HFFc6 (cell line): ENCODE results near the gene FGFBP2. TPM values are rescaled to one million over a fixed set of nuclear protein-coding genes. Genes with fewer than 3 reads are reported as not detected.
"Not testable (repeated sequence)": the region's sequence is repeated elsewhere in the genome, so short reads cannot be mapped to it uniquely, and the experiment has no call there.

Source experiments
- DNase-seq: peaks from one replicate; pipeline ENCODE4 v3.0.0-alpha.2; 2018
- H3K27ac Mint-ChIP-seq: 2 replicates; pipeline ENCODE4 v1.8.0; 2020; ENCODE audit warnings: mild to moderate bottlenecking, mixed read lengths
- H3K27me3 Mint-ChIP-seq: 2 replicates; pipeline ENCODE4 v1.8.0; 2021; ENCODE audit warnings: mild to moderate bottlenecking, moderate library complexity, mixed read lengths; ENCODE audit not compliant: insufficient read depth
- H3K36me3 Mint-ChIP-seq: 2 replicates; pipeline ENCODE4 v1.8.0; 2021; ENCODE audit warnings: low read depth, mixed read lengths
- H3K4me1 Mint-ChIP-seq: 2 replicates; pipeline ENCODE4 v1.8.0; 2020; ENCODE audit warnings: low read depth, mixed read lengths
- H3K4me3 Mint-ChIP-seq: 2 replicates; pipeline ENCODE4 v1.8.0; 2020; ENCODE audit warnings: mild to moderate bottlenecking, moderate library complexity, mixed read lengths
- H3K9me3 Mint-ChIP-seq: 2 replicates; pipeline ENCODE4 v1.8.0; 2020; ENCODE audit warnings: mild to moderate bottlenecking, mixed read lengths
- total RNA-seq, 6 experiments: library from RNA; stranded (reverse); fragmentation: NEBNext Ultra II Directional; extraction: Animal tissue kit (Norgen Biotek cat#: 25700); gene quantifications; 2 replicates in 1 of 6; 3 replicates in 5 of 6; pipeline ENCODE4 v1.2.3, GENCODE V29; 2021
- TF ChIP-seq, protein P1 (sequence below): fragments of 200-600 bp; sonication (generic); IDR thresholded peaks from 2 replicates; pipeline ENCODE4 v1.5.0; 2021; ENCODE audit warnings: antibody characterized with exemption, mild to moderate bottlenecking

The FGFBP2 gene
- total RNA-seq, 6 experiments from 2014 or later, result not detected

DNA sequence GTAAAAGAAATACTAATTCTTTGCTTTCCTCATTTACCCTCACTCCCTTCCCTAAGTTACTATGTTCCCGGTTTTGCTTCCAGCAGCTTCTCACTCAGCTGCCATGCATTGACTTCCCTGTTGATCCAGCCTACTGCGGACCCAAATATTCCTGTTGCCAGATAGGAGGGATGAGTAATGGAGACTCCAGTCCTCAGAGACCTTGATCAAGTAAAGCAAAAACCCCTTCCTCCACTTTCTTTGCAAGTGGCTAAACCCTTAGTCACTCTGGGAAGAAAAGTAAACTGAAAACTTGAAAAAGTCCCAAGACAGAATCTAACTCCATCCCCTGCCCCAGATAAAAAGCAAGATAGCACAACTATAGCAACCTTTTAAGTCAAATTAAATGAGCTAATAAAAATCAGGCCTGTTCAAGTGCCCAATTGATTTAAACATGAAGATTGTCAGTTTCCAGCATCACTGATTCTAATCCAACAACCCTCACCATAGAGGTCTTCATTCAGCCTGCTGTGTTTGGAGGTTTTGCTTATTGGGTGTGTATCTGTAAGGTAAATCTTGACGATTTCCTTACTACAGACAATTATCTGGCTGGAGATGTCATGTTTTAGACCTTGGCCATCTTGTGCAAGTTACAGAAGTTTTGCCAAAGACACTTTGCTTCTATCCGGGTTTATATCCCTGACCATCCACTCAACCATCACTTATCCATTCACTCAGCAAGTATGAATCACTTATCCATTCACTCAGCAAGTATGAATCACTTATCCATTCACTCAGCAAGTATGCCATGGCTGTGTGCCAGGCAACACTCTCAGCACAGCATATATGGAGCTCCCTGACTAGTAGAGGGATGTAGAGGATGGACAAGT is 42.0 kb downstream of the FGFBP2 start:
- TF ChIP-seq, protein P1, sequence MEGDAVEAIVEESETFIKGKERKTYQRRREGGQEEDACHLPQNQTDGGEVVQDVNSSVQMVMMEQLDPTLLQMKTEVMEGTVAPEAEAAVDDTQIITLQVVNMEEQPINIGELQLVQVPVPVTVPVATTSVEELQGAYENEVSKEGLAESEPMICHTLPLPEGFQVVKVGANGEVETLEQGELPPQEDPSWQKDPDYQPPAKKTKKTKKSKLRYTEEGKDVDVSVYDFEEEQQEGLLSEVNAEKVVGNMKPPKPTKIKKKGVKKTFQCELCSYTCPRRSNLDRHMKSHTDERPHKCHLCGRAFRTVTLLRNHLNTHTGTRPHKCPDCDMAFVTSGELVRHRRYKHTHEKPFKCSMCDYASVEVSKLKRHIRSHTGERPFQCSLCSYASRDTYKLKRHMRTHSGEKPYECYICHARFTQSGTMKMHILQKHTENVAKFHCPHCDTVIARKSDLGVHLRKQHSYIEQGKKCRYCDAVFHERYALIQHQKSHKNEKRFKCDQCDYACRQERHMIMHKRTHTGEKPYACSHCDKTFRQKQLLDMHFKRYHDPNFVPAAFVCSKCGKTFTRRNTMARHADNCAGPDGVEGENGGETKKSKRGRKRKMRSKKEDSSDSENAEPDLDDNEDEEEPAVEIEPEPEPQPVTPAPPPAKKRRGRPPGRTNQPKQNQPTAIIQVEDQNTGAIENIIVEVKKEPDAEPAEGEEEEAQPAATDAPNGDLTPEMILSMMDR, result no peak
- Mint-ChIP-seq H3K36me3 (peaks cover 7% of the 10 kb centered on the region), H3K27ac (peak overlapping the region; percentile 91), H3K27me3 (no peaks in the 10 kb centered on the region; the same call in 1 of the 2 replicates), H3K4me3 (peak overlapping the region; percentile 65), H3K4me1 (peaks cover 43% of the 10 kb centered on the region), H3K9me3 (no peaks in the 10 kb centered on the region)
- DNase-seq, result peak; percentile 98

DNA sequence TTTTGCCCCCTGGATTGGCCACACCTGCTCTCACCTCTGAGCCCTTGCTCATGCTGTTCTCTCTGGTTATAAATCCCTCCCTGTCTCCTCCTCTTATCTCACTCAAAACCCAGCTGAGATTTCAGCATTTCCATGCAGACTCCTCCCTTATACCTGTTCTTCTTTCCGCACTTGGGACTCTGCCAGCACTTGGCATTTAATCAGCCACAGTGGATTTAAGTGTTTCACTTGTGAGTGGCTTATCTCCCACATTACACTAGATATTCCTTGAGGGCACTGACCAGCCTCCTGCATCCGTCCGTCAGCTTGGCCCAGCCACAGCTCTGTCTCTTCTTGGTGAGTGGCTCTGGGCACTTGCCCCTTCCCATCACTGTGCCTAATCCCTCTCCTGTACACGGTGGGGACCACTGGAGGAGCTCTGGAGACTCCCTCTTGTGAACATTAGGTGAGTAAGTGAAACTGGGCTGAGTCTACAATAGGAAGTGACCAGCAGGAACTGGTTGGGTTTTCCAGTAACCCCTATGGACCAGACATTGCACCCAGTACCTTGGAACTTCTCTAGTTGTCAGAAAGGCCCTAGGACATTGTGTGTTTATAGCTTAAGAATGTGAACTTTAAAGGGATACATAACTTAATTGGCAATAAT is 44.4 kb downstream of the FGFBP2 start:
- H3K36me3 Mint-ChIP-seq, result peaks cover 7% of the 10 kb centered on the region
- no peak overlapping the region for H3K4me3 Mint-ChIP-seq

DNA sequence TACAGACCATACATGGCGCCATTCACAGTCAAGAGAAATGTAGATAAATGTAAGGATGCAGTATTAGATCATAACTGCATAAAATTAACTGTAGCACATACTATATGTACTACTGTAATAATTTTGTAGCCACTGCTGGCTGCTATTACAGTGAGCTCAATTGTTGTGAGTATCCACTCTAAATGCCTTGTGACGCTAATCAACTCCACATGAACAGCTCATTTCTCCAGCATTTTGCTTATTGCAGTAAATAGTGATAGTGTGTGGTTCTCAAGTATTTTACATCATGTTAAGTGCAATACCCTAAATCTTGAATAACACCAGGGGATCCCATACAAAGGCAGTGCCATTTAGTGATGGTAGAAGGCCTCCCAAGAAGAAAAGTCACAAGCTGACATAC is 45.7 kb downstream of the FGFBP2 start:
- DNase-seq, result peak; percentile 11
- H3K4me3 Mint-ChIP-seq, result no peak overlapping the region
- H3K36me3 Mint-ChIP-seq, result peaks cover 5% of the 10 kb centered on the region
- H3K27ac Mint-ChIP-seq, result no peak overlapping the region
- H3K4me1 Mint-ChIP-seq, result peaks cover 65% of the 10 kb centered on the region
- TF ChIP-seq, protein P1, result no peak
- H3K27me3 Mint-ChIP-seq, result no peaks in the 10 kb centered on the region
- H3K9me3 Mint-ChIP-seq, result no peaks in the 10 kb centered on the region

More for the DNA sequence above, 44.4 kb downstream of the FGFBP2 start:
- no peak overlapping the region for H3K27ac Mint-ChIP-seq
- no peaks in the 10 kb centered on the region; the same call in 1 of the 2 replicates for H3K27me3 Mint-ChIP-seq
- peaks cover 60% of the 10 kb centered on the region for H3K4me1 Mint-ChIP-seq
- H3K9me3 Mint-ChIP-seq, result no peaks in the 10 kb centered on the region
- DNase-seq, result no peak
- TF ChIP-seq, protein P1, result no peak

DNA sequence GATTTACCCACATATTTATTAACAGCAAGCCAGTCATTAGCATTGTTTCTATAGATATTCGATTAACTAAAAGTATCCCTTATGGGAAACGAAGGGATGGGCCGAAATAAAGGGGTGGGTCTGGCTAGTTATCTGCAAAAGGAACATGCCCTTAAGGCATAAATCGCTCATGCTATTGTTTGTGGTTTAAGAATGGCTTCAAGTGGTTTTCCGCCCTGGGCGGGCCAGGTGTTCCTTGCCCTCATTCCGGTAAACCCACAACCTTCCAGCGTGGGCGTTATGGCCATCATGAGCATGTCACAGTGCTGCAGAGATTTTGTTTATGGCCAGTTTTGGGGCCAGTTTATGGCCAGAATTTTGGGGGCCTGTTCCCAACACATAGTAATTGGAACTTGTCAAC is 46.6 kb downstream of the FGFBP2 start:
- not testable (repeated sequence) for H3K4me3 Mint-ChIP-seq, H3K27ac Mint-ChIP-seq, H3K9me3 Mint-ChIP-seq, H3K27me3 Mint-ChIP-seq, DNase-seq, H3K36me3 Mint-ChIP-seq
- H3K4me1 Mint-ChIP-seq, result peaks cover 62% of the 10 kb centered on the region

DNA sequence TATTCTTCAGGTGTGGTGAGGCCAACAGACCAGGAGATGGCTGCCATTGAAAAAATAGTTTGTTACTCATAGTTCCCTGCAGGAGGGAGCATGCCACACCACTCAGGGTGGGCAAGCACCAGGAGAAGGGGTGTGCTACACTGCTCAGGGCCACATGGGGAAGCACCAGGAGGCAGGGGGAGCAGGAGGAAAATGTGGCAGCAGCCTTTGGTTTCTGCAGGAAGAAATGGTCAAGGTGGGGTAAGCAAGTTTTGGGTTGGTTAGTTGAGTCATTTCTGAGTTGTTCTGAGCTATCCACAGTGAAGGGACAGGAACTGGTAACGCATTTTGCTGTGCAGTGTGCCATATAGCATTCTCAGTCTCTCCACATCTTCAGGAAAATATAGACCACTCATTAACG is 48.2 kb downstream of the FGFBP2 start:
- H3K4me3 Mint-ChIP-seq, result no peak overlapping the region
- peaks cover 5% of the 10 kb centered on the region; the same call in 1 of the 2 replicates for H3K36me3 Mint-ChIP-seq
- H3K4me1 Mint-ChIP-seq, result peaks cover 46% of the 10 kb centered on the region
- no peak for DNase-seq
- H3K9me3 Mint-ChIP-seq, result no peaks in the 10 kb centered on the region
- H3K27ac Mint-ChIP-seq, result no peak overlapping the region
- TF ChIP-seq, protein P1, result no peak
- H3K27me3 Mint-ChIP-seq, result no peaks in the 10 kb centered on the region

DNA sequence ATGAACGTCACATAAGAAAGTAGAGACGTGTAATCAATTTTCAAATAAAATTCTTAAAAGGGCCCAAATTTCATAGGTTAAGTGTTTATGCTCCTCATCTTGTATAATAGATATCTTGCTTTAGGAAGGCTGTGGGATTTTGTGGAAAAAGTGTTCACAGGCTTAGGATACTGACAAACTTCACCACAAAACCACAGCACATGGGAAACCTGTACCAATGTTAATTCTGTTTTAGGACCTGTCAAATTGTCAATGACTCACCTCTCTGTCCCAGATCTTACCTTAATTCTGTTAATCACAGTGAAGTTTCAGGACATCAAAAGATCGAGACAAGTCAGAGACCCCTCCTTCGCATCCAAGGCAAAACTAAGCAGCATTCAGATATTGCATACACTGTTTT is 48.7 kb downstream of the FGFBP2 start:
- 0 out of 2 replicates have a peak overlapping the region, but pooled peaks have one; percentile 79 for H3K27ac Mint-ChIP-seq
- H3K4me3 Mint-ChIP-seq, result no peak overlapping the region
- no peaks in the 10 kb centered on the region for H3K27me3 Mint-ChIP-seq
- no peaks in the 10 kb centered on the region for H3K9me3 Mint-ChIP-seq
- H3K4me1 Mint-ChIP-seq, result peaks cover 41% of the 10 kb centered on the region
- TF ChIP-seq, protein P1, result no peak
- peak; percentile 8 for DNase-seq
- H3K36me3 Mint-ChIP-seq, result peaks cover 5% of the 10 kb centered on the region; the same call in 1 of the 2 replicates
